Endothelial cell (in vitro differentiated cells): ENCODE measurements around the gene COPS7A. TPM values are rescaled to one million over a fixed set of nuclear protein-coding genes. Genes with fewer than 3 reads are reported as not detected.
A peak's percentile ranks its signal among the peaks of the same experiment; 100 is the strongest.

ENCODE experiments used
- DNase-seq: peaks from one replicate; pipeline ENCODE4 v3.0.0; 2021; ENCODE audit warnings: low spot score
- H3K27ac Mint-ChIP-seq: one replicate; pipeline ENCODE4 v1.8.0; 2021; ENCODE audit warnings: mixed read lengths, inconsistent platforms; ENCODE audit not compliant: unreplicated experiment
- H3K27me3 Mint-ChIP-seq: one replicate; pipeline ENCODE4 v1.8.0; 2021; ENCODE audit warnings: mild to moderate bottlenecking, moderate library complexity, mixed read lengths, inconsistent platforms; ENCODE audit not compliant: unreplicated experiment
- H3K36me3 Mint-ChIP-seq: one replicate; pipeline ENCODE4 v1.8.0; 2021; ENCODE audit warnings: mild to moderate bottlenecking, low read depth, mixed read lengths, inconsistent platforms; ENCODE audit not compliant: unreplicated experiment
- H3K4me1 Mint-ChIP-seq: one replicate; pipeline ENCODE4 v1.8.0; 2021; ENCODE audit warnings: mild to moderate bottlenecking, mixed read lengths, inconsistent platforms; ENCODE audit not compliant: unreplicated experiment
- H3K4me3 Mint-ChIP-seq: one replicate; pipeline ENCODE4 v1.8.0; 2021; ENCODE audit warnings: mild to moderate bottlenecking, mixed read lengths, inconsistent platforms; ENCODE audit not compliant: unreplicated experiment
- H3K9me3 Mint-ChIP-seq: one replicate; pipeline ENCODE4 v1.8.0; 2021; ENCODE audit warnings: mixed read lengths, inconsistent platforms; ENCODE audit not compliant: unreplicated experiment
- total RNA-seq: library from RNA; stranded (reverse); fragmentation: NEBNext Ultra II Directional; extraction: Animal tissue kit (Norgen Biotek cat#: 25700); gene quantifications from one replicate; pipeline ENCODE4 v1.2.1, GENCODE V29; 2021; ENCODE audit not compliant: unreplicated experiment
- TF ChIP-seq, protein P1 (sequence below): fragments of 200-600 bp; sonication (generic); IDR thresholded peaks from one replicate; pipeline ENCODE4 v1.5.0; 2021; ENCODE audit warnings: antibody characterized with exemption; ENCODE audit not compliant: unreplicated experiment

The COPS7A gene
- total RNA-seq, 1 donor from 2014 or later = 25.1 TPM

DNA sequence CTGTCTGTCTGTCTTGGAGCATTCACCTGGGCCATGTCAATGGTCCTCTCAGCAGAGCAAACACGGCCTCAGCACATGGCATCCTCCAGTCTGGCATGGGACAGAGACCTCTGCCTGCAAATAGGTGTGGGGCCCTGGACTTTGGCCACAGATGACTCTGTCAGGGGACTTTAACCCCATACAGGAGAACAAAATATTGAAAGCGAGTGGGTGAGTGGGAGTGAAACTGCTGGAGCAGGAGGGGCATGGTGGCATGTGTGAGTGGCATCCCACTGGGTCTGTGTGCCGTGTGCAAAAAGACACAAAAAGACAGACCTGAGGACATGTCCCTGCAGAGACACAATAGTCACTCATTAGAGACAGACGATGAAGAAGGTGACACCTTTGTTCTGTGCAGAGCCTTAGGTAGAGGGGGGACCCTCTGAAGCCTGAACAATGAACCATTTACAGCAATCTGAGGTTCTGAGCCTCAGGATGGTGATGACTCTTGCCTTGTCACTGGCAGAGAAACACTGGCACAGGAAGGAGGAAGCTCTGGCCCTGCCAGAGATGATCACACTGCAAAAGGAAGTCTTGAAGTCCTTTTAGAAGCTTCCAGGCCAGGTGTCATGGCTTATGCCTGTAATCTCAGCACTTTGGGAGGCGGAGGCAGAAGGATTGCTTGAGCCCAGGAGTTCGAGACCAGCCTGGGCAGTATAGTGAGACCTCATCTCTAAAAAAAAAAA, 56.0 kb downstream of the COPS7A start:
- peaks cover 32% of the 10 kb centered on the region for H3K4me1 Mint-ChIP-seq
- no peaks in the 10 kb centered on the region for H3K9me3 Mint-ChIP-seq
- no peak for DNase-seq
- TF ChIP-seq, protein P1, sequence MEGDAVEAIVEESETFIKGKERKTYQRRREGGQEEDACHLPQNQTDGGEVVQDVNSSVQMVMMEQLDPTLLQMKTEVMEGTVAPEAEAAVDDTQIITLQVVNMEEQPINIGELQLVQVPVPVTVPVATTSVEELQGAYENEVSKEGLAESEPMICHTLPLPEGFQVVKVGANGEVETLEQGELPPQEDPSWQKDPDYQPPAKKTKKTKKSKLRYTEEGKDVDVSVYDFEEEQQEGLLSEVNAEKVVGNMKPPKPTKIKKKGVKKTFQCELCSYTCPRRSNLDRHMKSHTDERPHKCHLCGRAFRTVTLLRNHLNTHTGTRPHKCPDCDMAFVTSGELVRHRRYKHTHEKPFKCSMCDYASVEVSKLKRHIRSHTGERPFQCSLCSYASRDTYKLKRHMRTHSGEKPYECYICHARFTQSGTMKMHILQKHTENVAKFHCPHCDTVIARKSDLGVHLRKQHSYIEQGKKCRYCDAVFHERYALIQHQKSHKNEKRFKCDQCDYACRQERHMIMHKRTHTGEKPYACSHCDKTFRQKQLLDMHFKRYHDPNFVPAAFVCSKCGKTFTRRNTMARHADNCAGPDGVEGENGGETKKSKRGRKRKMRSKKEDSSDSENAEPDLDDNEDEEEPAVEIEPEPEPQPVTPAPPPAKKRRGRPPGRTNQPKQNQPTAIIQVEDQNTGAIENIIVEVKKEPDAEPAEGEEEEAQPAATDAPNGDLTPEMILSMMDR = no peak
- peak overlapping the region; percentile 66 for H3K4me3 Mint-ChIP-seq
- peaks cover 12% of the 10 kb centered on the region for H3K27me3 Mint-ChIP-seq
- peak overlapping the region; percentile 59 for H3K27ac Mint-ChIP-seq
- H3K36me3 Mint-ChIP-seq = peaks cover 39% of the 10 kb centered on the region

- TF ChIP-seq, protein P1 = no peak
- peaks cover 32% of the 10 kb centered on the region for H3K36me3 Mint-ChIP-seq
- H3K4me3 Mint-ChIP-seq = no peak overlapping the region
- no peaks in the 10 kb centered on the region for H3K9me3 Mint-ChIP-seq
- no peak overlapping the region for H3K27ac Mint-ChIP-seq
- no peak for DNase-seq
- peaks cover 37% of the 10 kb centered on the region for H3K4me1 Mint-ChIP-seq
- peaks cover 11% of the 10 kb centered on the region for H3K27me3 Mint-ChIP-seq
These were observed 56.7 kb downstream of the COPS7A start for GRCh38 chr12:6780573-6780972.

Other genes starting within 250 kb of the COPS7A start
- 168 TPM for gene MRPL51, start 230.8 kb upstream of the COPS7A start, total RNA-seq
- 25.3 TPM for gene NCAPD2, start 229.9 kb upstream of the COPS7A start, total RNA-seq
- gene GAPDH, start 189.5 kb upstream of the COPS7A start, total RNA-seq = 2,393 TPM
- gene IFFO1, start 168.0 kb upstream of the COPS7A start, total RNA-seq = 82.2 TPM
- 37.5 TPM for gene NOP2, start 155.8 kb upstream of the COPS7A start, total RNA-seq
- 334 TPM for gene CHD4, start 116.7 kb upstream of the COPS7A start, total RNA-seq
- gene LPAR5, start 88.1 kb upstream of the COPS7A start, total RNA-seq = 2.7 TPM
- gene ACRBP, start 76.6 kb upstream of the COPS7A start, total RNA-seq = 19.3 TPM
- 41.3 TPM for gene ING4, start 60.9 kb upstream of the COPS7A start, total RNA-seq
- gene ZNF384, start 34.7 kb upstream of the COPS7A start, total RNA-seq = 85.2 TPM
- 2.0 TPM for gene PIANP, start 23.2 kb upstream of the COPS7A start, total RNA-seq
- 118 TPM for gene MLF2, start 29.1 kb downstream of the COPS7A start, total RNA-seq
- 864 TPM for gene PTMS, start 42.3 kb downstream of the COPS7A start, total RNA-seq
- 7.6 TPM for gene LAG3, start 48.5 kb downstream of the COPS7A start, total RNA-seq
- gene CD4, start 65.5 kb downstream of the COPS7A start, total RNA-seq = 4.7 TPM
- 52.7 TPM for gene GPR162, start 97.8 kb downstream of the COPS7A start, total RNA-seq
- 48.8 TPM for gene P3H3, start 104.4 kb downstream of the COPS7A start, total RNA-seq
- gene GNB3, start 116.9 kb downstream of the COPS7A start, total RNA-seq = 9.0 TPM
- 6.2 TPM for gene CDCA3, start 127.2 kb downstream of the COPS7A start, total RNA-seq
- gene USP5, start 128.1 kb downstream of the COPS7A start, total RNA-seq = 119 TPM
- gene TPI1, start 143.5 kb downstream of the COPS7A start, total RNA-seq = 356 TPM
- 6.7 TPM for gene SPSB2, start 149.3 kb downstream of the COPS7A start, total RNA-seq
- 5.7 TPM for gene LRRC23, start 180.8 kb downstream of the COPS7A start, total RNA-seq
- 5.3 TPM for gene ENO2, start 190.5 kb downstream of the COPS7A start, total RNA-seq
- 144 TPM for gene ATN1, start 203.9 kb downstream of the COPS7A start, total RNA-seq
- gene RNU7-1, start 219.8 kb downstream of the COPS7A start, total RNA-seq = not detected
- gene C12orf57, start 220.0 kb downstream of the COPS7A start, total RNA-seq = 225 TPM
- 22.1 TPM for gene PTPN6, start 227.3 kb downstream of the COPS7A start, total RNA-seq
- 288 TPM for gene PHB2, start 246.6 kb downstream of the COPS7A start, total RNA-seq
- 37.3 TPM for gene EMG1, start 246.9 kb downstream of the COPS7A start, total RNA-seq